Kidney epithelial cell (primary cell): ENCODE results near the gene VPS4B. TPM values are rescaled to one million over a fixed set of nuclear protein-coding genes. Genes with fewer than 3 reads are reported as not detected.
"Not testable (repeated sequence)": the region's sequence is repeated elsewhere in the genome, so short reads cannot be mapped to it uniquely, and the experiment has no call there.

Experiments used
- DNase-seq: peaks from one replicate; pipeline ENCODE4 v3.0.0-alpha.2; 2010; ENCODE audit warnings: low read depth
- H3K27me3 ChIP-seq: 2 replicates; pipeline ENCODE4 v1.6.0; 2011; ENCODE audit warnings: low read length; ENCODE audit not compliant: control insufficient read depth, insufficient read depth
- H3K36me3 ChIP-seq: 2 replicates; pipeline ENCODE4 v1.5.1; 2011; ENCODE audit warnings: low read length; ENCODE audit not compliant: control insufficient read depth, insufficient read depth
- H3K4me3 ChIP-seq: 2 replicates; pipeline ENCODE4 v1.5.1; 2011; ENCODE audit warnings: low read depth, mild to moderate bottlenecking, control low read depth, low read length
- CTCF ChIP-seq: IDR thresholded peaks from 2 replicates; pipeline ENCODE4 v1.5.1; 2011; ENCODE audit warnings: mild to moderate bottlenecking, moderate library complexity, low read length, control low read depth, inconsistent platforms; ENCODE audit not compliant: insufficient read depth, poor library complexity, severe bottlenecking
- total RNA-seq: library from RNA; depleted of rRNA; stranded (reverse); fragments of >200 nt; gene quantifications from 2 replicates; pipeline ENCODE4 v1.2.3, GENCODE V29; 2015

Gene VPS4B
- total RNA-seq, 1 donor from 2014 or later = 63.8 TPM

DNA sequence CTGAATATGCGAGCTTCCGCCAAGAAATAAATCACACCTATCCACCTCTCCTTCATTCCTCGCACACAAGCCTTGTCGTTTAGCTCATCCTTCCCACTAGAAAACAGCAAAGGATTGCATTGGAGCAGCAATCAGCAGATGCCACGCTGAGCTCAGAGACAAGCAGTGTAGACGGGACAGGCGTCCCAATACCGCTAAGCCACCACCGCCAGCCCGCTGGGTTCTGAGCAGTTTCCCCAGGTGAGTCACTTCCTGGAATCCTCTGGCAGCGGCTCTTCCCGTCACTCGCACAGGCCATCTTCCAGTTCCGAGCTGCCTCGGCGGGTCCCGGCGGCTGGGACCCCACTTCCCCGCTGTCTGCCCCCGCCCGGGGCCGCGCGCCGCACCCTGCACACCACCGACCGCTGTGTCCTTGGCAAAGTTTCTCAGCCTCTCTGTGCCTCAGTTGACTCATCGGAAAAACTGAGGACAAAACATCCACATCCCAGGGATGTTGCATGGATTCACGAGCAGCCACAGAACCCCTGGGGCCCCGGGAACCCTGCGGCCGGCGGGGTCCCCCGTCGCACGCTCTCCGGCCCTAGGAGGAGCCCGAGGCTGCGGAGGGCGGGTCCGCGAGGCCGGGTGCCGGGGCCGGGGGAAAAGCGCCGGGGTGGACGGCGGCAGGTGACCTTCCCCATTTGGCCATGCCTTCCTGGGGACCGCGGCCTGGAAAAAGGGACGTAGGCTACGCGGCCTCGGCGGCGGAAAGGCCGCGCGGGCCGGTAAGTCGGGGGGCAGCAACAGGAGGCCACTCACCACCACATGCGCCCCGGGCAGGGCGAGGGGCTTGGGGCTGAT lies 55.8 kb downstream of the VPS4B start:
- peak overlapping the region; percentile 93 for H3K4me3 ChIP-seq
- H3K27me3 ChIP-seq = no peaks in the 10 kb centered on the region
- H3K36me3 ChIP-seq = no peaks in the 10 kb centered on the region
- TF ChIP-seq CTCF = no peak
- peak; percentile 37 for DNase-seq

GRCh38 chr18:63365876-63366212 lies 56.4 kb downstream of the VPS4B start:
- no peak for DNase-seq
- Histone ChIP-seq H3K4me3 (peak overlapping the region; percentile 93), H3K36me3 (no peaks in the 10 kb centered on the region), H3K27me3 (no peaks in the 10 kb centered on the region)
- no peak for TF ChIP-seq CTCF

- DNase-seq = no peak
- TF ChIP-seq CTCF = no peak
- Histone ChIP-seq H3K4me3 (no peak overlapping the region), H3K36me3 (no peaks in the 10 kb centered on the region), H3K27me3 (no peaks in the 10 kb centered on the region)
Observed at GRCh38 chr18:63363951-63364350, 58.3 kb downstream of the VPS4B start.

- H3K27me3 ChIP-seq, H3K4me3 ChIP-seq, DNase-seq, H3K36me3 ChIP-seq: not testable (repeated sequence)
Observed at GRCh38 chr18:63363420-63363819, 58.9 kb downstream of the VPS4B start.

DNA sequence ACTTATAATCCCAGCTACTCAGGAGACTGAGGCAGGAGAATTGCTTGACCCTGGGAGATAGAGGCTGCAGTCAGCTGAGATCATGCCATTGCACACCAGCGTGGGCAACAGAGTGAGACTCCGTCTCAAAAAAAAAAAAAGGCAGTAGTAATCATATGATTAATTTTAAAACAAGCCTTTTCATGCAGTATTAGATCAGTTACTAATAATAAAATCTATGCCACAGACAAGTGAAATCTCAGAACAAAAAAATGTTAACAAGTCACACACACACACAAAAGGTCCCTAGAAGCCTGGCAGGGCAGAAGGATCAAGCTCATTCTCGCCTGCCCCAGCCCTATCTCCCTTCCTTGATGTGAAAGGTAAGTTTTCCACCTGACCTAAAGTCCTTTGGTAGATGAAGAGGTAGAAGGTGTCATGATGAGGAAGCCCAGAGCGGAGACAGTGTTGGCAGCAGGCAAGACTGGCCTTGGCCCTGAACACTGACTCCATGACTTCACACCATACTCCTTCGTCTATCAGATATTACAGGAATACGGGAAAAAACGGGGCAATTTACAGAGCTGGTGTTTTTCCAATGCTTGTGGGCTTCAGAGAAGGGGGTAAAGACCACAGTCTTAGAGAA lies 65.9 kb downstream of the VPS4B start:
- H3K4me3 ChIP-seq = no peak overlapping the region
- TF ChIP-seq CTCF = no peak
- peaks cover 1% of the 10 kb centered on the region for H3K36me3 ChIP-seq
- no peaks in the 10 kb centered on the region for H3K27me3 ChIP-seq
- no peak for DNase-seq

DNA sequence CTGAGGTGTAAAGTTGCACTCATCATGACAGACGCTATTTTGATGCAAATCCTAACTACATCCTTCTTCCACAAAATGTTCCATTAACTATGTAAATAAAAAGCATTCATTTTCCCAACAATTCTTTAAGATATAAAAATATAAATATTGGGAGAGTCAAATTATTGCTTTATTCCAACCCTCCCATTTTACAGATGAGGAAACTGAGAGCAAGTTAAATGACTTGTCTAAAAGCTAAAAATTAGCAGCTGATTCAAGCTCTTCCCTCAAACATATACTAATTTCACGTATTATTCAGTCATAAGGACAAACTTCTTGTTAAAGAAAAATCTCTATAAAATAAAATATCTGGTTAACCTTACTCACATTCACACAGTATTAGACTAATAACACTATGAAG lies 72.0 kb downstream of the VPS4B start:
- no peak for DNase-seq
- Histone ChIP-seq H3K27me3 (no peaks in the 10 kb centered on the region), H3K4me3 (no peak overlapping the region), H3K36me3 (peaks cover 5% of the 10 kb centered on the region)
- TF ChIP-seq CTCF = no peak
